Measurements from ENCODE around the gene DDX3Y. TPM values are rescaled to one million over a fixed set of nuclear protein-coding genes. Genes with fewer than 3 reads are reported as not detected.

Gene DDX3Y
- polyA plus RNA-seq (ENCODE audit: insufficient read length in 10 of 10): 10 to 100 TPM in 6 of 10 donors, under 1 TPM in 4; 0.07 to 94.0 (median 56.4) TPM
- long read RNA-seq, donor 1: 0 reads
- long read RNA-seq, donor 2, full-length matches to known transcripts: 1 of 1 reads
- long read RNA-seq, donor 2, partial matches to known transcripts: 0 of 1 reads
- long read RNA-seq, donor 2, other reads (novel, unspliced or antisense): 0 of 1 reads
- long read RNA-seq, donor 3: 0 reads
- long read RNA-seq, donor 4, full-length matches to known transcripts: 3 of 11 reads
- long read RNA-seq, donor 4, partial matches to known transcripts: 8 of 11 reads
- long read RNA-seq, donor 4, other reads (novel, unspliced or antisense): 0 of 11 reads
- long read RNA-seq, donor 5, full-length matches to known transcripts: 10 of 23 reads
- long read RNA-seq, donor 5, partial matches to known transcripts: 13 of 23 reads
- long read RNA-seq, donor 5, other reads (novel, unspliced or antisense): 0 of 23 reads
- long read RNA-seq, donor 6, full-length matches to known transcripts: 3 of 21 reads
- long read RNA-seq, donor 6, partial matches to known transcripts: 18 of 21 reads
- long read RNA-seq, donor 6, other reads (novel, unspliced or antisense): 0 of 21 reads
- long read RNA-seq, donor 7, full-length matches to known transcripts: 6 of 6 reads
- long read RNA-seq, donor 7, partial matches to known transcripts: 0 of 6 reads
- long read RNA-seq, donor 7, other reads (novel, unspliced or antisense): 0 of 6 reads
- long read RNA-seq, donor 8: 0 reads
- long read RNA-seq, donor 9: 0 reads

DNA sequence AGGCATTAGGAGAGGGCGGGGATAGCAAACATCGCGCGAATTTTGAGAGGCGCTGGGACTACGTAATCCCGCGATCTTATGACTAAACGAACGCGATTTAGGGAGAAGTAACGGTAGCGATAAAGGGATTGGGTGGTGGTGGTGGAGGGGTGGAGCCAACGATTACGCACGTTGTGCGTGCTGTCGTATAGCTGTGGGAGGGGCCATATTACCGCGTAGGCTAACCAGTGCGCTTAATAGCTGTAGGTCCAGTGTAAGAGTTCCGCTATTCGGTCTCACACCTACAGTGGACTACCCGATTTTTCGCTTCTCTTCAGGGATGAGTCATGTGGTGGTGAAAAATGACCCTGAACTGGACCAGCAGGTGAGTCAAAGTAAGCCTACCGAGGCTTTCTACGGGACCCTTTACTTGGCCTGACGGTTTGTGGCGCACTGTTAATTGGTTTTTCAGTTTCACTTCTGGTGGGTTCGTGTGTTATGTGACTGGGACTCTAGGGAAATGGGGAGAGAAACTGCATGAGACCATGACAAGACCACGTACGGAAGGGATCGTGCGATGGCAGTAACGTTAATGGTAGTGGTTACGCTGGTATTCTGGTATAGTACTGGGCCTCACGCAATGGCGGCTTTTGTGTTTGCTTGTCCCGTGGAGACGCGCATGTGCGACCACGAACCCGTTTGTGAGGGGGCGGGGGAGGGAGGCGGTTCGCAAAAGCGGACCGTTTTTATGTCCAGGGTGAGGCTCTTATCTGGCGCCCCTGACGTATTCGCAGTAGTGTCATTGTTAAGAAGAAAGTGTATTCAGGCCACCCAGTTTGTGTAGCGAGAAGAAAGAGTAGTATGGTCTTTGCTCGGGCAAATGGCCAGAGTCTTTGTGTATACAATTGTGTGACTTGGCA is at the start of gene DDX3Y:
DDX3Y (plus strand) TSS at position 251 of the 899 bp plus-strand sequence; CDS start at position 320, 69 bp downstream.
- peak in 2 of 3 donors; percentile 93 to 96 for DNase-seq

DNA sequence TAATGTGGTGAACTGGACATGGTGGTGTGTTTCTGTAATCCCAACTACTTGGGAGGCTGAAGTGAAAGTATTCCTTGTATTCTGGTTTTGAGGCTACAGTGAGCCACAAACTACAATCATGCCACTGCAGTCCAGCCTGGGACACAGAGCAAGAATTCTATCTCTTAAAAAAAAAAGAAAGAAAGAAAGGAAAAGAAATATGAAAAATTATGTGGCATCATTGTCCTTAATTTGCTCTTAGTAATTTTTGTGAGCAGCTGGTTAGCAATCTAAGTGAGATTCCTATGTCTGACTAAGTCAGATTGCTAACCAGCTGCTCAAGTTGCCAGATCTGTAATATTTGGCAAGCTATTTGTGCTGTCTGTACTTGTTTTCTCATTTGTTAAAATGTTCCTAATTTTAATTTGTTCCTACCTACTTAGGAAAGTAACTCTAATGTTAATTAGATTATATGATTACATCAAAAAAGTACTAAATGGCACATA is 48.8 kb upstream of the DDX3Y start:
- no peak for DNase-seq

DNA sequence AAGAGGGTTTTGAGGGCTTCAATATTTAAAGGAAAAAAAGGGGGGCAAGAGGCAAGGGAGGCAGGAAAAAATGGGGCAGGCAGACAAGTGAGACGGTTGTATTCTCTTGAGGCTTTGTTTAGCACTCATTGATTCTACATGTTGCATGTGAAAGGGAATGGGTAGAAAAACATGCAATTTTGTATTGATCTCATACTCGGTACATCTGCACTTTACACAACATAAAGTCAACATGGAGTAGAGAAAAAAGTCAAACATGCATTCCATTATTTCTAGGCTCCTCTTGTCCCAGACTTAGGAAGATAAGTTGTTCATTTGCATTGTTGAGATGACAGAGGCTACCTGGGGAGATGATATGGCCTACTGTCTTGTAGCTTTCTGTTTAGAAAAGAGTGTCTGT is 36.7 kb upstream of the DDX3Y start:
- no peak for DNase-seq

DNA sequence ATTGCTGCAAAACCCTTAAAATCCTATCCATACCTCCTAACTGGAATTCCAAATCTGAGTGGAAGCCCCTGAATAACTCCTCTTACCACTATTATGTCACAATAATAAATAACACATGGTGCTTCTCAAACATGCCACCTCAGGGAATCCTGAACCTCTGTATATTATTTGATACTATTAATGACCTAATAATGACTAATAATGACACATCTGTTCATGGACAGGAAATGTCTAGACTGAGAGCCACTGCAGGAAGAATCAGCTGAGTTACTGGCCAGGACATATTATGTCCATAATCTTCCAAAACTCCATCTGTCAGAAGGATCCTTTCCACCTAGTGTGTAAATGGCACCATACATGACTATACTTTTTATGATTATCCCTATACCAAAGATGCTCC is 7.7 kb upstream of the DDX3Y start:
- no peak for DNase-seq

DNA sequence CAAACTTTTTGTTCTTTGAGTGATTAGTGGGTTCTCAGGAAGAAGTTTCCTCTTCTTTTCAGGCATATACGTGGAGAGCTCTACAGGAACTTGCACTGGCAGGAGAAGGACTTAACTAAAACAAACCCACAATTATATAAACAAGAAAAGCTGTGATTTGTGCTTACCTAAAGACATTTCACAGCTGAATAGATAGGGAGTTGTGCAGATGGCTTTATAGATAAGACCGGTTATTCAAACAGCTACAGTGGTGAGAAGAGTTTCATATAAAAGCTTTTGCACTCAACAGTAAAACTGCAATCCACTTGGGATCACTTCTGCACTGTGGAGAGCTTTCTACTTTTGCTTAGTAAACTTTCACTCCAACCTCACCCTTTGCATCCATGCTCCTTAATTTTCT is 6.1 kb upstream of the DDX3Y start:
- DNase-seq: no peak

DNA sequence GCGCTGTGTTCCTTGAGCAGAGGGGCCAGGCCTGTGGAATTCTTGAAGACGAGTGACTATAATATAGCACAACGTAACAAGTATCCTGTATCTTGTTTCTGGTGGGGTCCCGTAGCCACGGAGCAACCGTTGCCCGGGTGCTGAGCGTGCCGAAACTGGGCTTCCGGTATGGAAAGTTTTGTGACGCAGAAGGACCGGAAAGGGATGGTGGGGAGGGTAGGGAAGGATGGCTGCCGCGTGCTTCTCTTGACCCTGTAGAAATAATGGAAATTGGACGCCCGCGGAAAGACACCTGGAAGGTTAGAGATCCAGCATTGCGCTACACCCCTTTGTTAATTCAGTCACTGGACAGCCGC is 827 bp downstream of the DDX3Y start:
- peak in 2 of 3 donors; percentile 73 to 92 for DNase-seq

DNA sequence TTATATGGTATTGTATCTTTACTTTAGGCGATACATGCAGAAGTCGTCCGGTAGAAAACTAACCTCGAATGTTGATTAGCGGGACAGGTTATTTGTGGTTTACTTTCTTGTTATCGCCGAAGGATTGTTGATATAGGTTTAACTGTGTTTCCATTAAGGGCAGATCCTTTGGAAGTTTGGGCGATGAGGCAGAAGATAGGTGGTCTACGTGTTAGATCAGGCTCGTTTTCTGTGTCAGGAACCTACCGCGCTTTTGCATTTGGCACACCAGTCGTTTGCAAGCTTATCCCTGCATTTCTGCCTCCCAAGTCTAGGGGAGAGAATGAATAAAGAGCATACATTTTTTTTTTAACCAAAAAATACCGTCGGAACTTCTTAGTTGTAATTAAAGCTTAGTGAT is 1.2 kb downstream of the DDX3Y start:
- DNase-seq: peak in 1 of 3 donors; percentile 16

DNA sequence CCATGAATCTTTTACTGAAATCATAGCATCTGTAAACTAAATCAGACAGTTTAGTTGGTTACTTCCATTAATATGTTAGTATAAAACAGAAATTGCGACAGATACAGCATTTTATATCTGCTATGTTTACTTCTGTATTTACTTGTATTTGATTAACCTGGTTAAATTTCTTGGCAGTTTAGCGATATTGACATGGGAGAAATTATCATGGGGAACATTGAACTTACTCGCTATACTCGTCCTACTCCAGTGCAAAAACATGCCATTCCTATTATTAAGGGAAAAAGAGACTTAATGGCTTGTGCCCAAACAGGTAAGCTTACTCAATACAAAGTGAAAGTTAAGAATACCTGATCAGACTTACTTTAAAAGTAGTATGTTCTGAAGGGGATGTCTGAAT is 8.9 kb downstream of the DDX3Y start:
- DNase-seq: no peak

DNA sequence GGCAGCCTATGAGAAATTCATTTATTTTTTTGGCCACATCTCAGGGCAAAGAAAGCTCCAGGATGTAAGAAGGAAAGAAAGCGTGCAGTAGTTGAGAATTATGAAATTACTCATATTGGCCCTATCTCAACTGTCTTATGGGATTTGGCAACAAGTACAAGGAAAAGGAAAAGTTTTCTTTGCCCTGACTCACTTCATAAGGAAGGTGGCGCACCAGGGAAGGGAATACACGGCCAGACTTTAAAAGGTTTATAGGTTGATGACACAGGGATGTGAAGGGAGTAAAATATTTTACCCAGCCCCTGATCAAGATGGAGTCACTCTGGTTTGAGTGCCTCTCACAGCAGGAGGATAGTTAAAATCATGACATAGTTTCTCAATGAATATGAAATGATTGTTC is 23.4 kb downstream of the DDX3Y start:
- no peak for DNase-seq

DNA sequence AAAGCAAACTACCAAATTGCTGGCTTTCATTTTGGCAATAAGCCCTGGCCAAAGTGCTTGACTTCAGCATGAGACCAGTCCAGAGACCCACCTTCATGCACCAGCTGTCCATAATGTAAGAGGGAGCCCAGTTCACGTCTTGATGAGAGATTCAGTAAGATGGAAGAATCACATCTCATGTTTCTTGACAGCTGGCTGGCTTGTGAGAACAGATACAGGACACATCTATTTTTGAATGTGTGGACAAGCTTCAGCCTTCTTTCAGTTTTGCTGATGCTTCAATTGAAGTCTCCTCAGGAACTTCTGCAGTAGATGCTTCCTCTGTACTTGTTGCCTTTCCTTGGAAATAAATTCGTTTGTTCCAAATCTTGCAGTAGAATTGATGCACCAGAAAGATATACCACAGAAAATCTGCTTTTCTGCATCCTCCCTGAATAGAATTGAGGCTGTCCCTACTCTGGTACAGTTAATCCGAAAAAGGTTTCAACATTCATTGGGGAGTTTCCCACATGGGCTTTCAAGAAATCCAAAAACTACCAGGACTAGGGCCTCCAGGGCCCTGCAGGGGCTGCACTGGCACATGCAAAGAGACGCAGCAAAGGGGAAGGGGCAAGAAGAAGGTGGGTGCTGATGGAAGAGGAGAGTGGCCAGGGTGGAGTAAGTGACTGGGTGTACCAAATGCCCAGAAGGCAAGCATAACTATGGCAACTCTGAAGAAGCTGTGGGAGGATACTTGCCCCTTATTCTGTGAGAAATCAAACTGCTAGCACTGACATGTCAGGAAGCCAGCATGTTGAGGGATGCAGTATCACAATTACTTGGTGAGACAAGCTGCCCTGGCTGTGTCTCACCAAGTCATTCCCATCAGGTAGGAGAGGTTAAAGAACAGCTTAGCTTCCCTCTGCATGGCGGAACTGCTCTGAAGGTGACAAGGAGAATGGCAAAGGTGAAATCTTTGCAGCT is 37.3 kb downstream of the DDX3Y start:
- DNase-seq: peak in 1 of 3 donors; percentile 27

Other genes with a start within 250 kb of the DDX3Y start
- 10 to 100 TPM in 6 of 10 donors, under 1 TPM in 3, not detected in 1; 0.08 to 48.8 (median 24.2) TPM for gene USP9Y, start 203.6 kb upstream of the DDX3Y start, polyA plus RNA-seq (ENCODE audit: insufficient read length in 10 of 10)

Data from muscle of back (tissue), 13 donors.